ENCODE data around the gene OR2B2.

OR2B2 gene

GRCh38 chr6:27940766-27941165, 28.6 kb upstream of the OR2B2 start:
- TF ChIP-seq FOXM1 (IDR thresholded peaks at IDR 0.05; ENCODE audit: borderline replicate concordance, low read depth) (no peak), REST (IDR thresholded peaks at IDR 0.05; ENCODE audit: low read depth) (peak; percentile 50; the same call in 1 of the 2 replicates), ZBTB7A (IDR thresholded peaks at IDR 0.05; ENCODE audit: low read depth) (no peak)

- no peak for TF ChIP-seq RAD21 (IDR thresholded peaks at IDR 0.05; ENCODE audit: low read depth)
These were observed 19.0 kb upstream of the OR2B2 start for GRCh38 chr6:27931209-27931608.

GRCh38 chr6:27924179-27924578, 12.0 kb upstream of the OR2B2 start:
- TF ChIP-seq NFIC (IDR thresholded peaks at IDR 0.05): no peak
- no peak for TF ChIP-seq RAD21 (IDR thresholded peaks at IDR 0.05; ENCODE audit: low read depth)
- no peak for TF ChIP-seq TCF12 (IDR thresholded peaks at IDR 0.05; ENCODE audit: low read depth)
- no peak for TF ChIP-seq EGR1 (IDR thresholded peaks at IDR 0.05)
- no peak for TF ChIP-seq MAX (IDR thresholded peaks at IDR 0.05)
- TF ChIP-seq TEAD4 (IDR thresholded peaks at IDR 0.05): no peak
- TF ChIP-seq CREB1 (IDR thresholded peaks at IDR 0.05; ENCODE audit: low read depth): no peak
- TF ChIP-seq YY1 (IDR thresholded peaks at IDR 0.05; ENCODE audit: low read depth): no peak
- no peak for TF ChIP-seq EP300 (IDR thresholded peaks at IDR 0.05; ENCODE audit: borderline replicate concordance)
- TF ChIP-seq USF1 (IDR thresholded peaks at IDR 0.05): no peak
- no peak for TF ChIP-seq TAF1 (IDR thresholded peaks at IDR 0.05; ENCODE audit: low read depth)

GRCh38 chr6:27922949-27923348, 10.8 kb upstream of the OR2B2 start:
- TF ChIP-seq TEAD4 (IDR thresholded peaks at IDR 0.05): no peak
- no peak for TF ChIP-seq ZBTB7A (IDR thresholded peaks at IDR 0.05; ENCODE audit: low read depth)
- TF ChIP-seq NFIC (IDR thresholded peaks at IDR 0.05): no peak
- TF ChIP-seq YY1 (IDR thresholded peaks at IDR 0.05; ENCODE audit: low read depth): no peak
- TF ChIP-seq USF1 (IDR thresholded peaks at IDR 0.05): no peak
- no peak for TF ChIP-seq EP300 (IDR thresholded peaks at IDR 0.05; ENCODE audit: borderline replicate concordance)

- TF ChIP-seq YY1 (IDR thresholded peaks at IDR 0.05; ENCODE audit: low read depth) (no peak), MAX (IDR thresholded peaks at IDR 0.05) (no peak)
These were observed 4.2 kb downstream of the OR2B2 start for GRCh38 chr6:27908017-27908416.

- TF ChIP-seq MAX (IDR thresholded peaks at IDR 0.05): peak; percentile 71
- peak; percentile 14 for TF ChIP-seq EGR1 (IDR thresholded peaks at IDR 0.05)
- TF ChIP-seq FOXM1 (IDR thresholded peaks at IDR 0.05; ENCODE audit: borderline replicate concordance, low read depth): no peak
- TF ChIP-seq YY1 (IDR thresholded peaks at IDR 0.05; ENCODE audit: low read depth): no peak
- TF ChIP-seq CREB1 (IDR thresholded peaks at IDR 0.05; ENCODE audit: low read depth): 0 out of 2 replicates have a peak, but pooled peaks have one; percentile 8
- TF ChIP-seq TCF12 (IDR thresholded peaks at IDR 0.05; ENCODE audit: low read depth): no peak
- TF ChIP-seq TEAD4 (IDR thresholded peaks at IDR 0.05): peak; percentile 84
- TF ChIP-seq REST (IDR thresholded peaks at IDR 0.05; ENCODE audit: low read depth): no peak
- TF ChIP-seq CEBPB (IDR thresholded peaks at IDR 0.05): no peak
These were observed 9.6 kb downstream of the OR2B2 start for GRCh38 chr6:27902335-27903314.
